Pancreas (tissue), 10 donors: ENCODE measurements around the gene NDST1. TPM values are rescaled to one million over a fixed set of nuclear protein-coding genes. Genes with fewer than 3 reads are reported as not detected.
A peak's percentile ranks its signal among the peaks of the same experiment; 100 is the strongest.

ENCODE experiments used
- ATAC-seq, 4 donors: fragments of 200-7000 bp; cut with Tn5 transposase; one replicate each; pipeline versions ENCODE4 v1.8.0 to v1.9.1; 2020; ENCODE audit warnings: mild to moderate bottlenecking in 4 of 4, moderate library complexity in 4 of 4
- DNase-seq, 6 donors: peaks; one replicate each; pipeline ENCODE4 v3.0.0-alpha.2; 2020
- FAIRE-seq: peaks from 2 replicates; lab custom pipeline; 2012; peaks lifted over from hg19 to GRCh38; lab: Jason Lieb, UNC
- H3K27ac ChIP-seq, 4 donors: fragments of 200-600 bp; sonication (generic); 1 replicate in 3 of 4; 2 replicates in 1 of 4; pipeline versions ENCODE4 v1.5.0 to v1.8.0; 2020
- H3K27me3 ChIP-seq, 4 donors: fragments of 200-600 bp; one replicate each; pipeline ENCODE4 v1.8.0; 2021
- H3K36me3 ChIP-seq, 3 donors: fragments of 200-600 bp; sonication (generic) in 1 of 3; one replicate each; pipeline versions ENCODE4 v1.5.0 to v1.8.0; 2020 to 2021
- H3K4me1 ChIP-seq, 3 donors: fragments of 200-600 bp; one replicate each; pipeline ENCODE4 v1.8.0; 2021
- H3K4me3 ChIP-seq, 4 donors: fragments of 200-600 bp; sonication (generic) in 2 of 4; one replicate each; pipeline versions ENCODE4 v1.5.0 to v1.8.0; 2020 to 2021
- H3K9me3 ChIP-seq, 4 donors: fragments of 200-600 bp; one replicate each; pipeline ENCODE4 v1.8.0; 2021
- WGBS, 2 donors: extraction: QIAGEN DNeasy Blood & Tissue Kit; methylation state at CpG; one replicate each; pipeline ENCODE4 v1.1.7; 2013; 5-methylcytosine and 5-hydroxymethylcytosine counted together
- intact Hi-C, 3 donors: fragments of 100-400 bp; cut with DNase I; formaldehyde crosslinking; loops; one replicate each; pipeline versions ENCODE4 v1.11.1 to v1.14.2; 2022
- polyA plus RNA-seq, 2 donors: library from polyadenylated mRNA; stranded (reverse); fragments of 200-250 nt; gene quantifications; one replicate each; pipeline ENCODE4 v1.2.3, GENCODE V29; 2013
- total RNA-seq, 6 donors: library from RNA; stranded (reverse); fragmentation: NEBNext Ultra II Directional in 4 of 6; extraction: Animal tissue kit (Norgen Biotek cat#: 25700) in 4 of 6; gene quantifications; one replicate each; pipeline versions ENCODE4 v1.2.1 to v1.2.4, GENCODE V29; 2021 to 2023
- TF ChIP-seq, protein P1 (sequence below), 4 donors: fragments of 200-600 bp; sonication (generic) in 3 of 4; IDR thresholded peaks; one replicate each; pipeline versions ENCODE4 v1.5.0 to v1.8.0; 2021; ENCODE audit warnings: antibody characterized with exemption in 4 of 4
- donor health status: healthy with polysubstance abuse.
- donor health status: DM: no; HTN: no; CAD: no; lungs with moderate emphysema.
- donor health status: DM: no; HTN: no; CAD: no.
- donor health status: control.
- donor health status: control.
- donor health status: Bipolar disorder and iron deficiency.
- donor health status: DM: yes; HTN: yes; CAD: no.
- donor health status: DM: no; HTN: no; CAD: no.
- donor health status: DM: no; HTN: no; CAD: no.
- donor health status: DM: yes; HTN: yes; CAD: no.

Gene NDST1
- total and polyA plus RNA-seq, 8 donors = 9.9 to 57.2 (median 39.8) TPM

DNA sequence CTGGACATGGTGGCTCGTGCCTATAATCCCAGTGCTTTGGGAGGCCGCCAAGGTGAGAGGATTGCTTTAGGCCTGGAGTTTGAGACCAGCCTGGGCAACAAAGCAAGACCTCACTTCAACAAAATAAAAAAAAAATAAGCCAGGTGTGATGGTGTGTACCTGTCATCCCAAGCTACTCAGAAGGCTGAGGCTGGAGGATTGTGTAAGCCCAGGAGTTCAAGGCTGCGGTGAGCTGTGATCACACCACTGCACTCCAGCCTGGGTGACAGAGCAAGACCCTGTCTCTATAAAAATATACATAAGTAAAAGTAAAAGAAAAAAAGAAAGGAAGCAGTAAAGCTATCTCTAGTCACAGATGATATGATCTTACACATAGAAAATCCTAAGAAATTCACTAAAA, 73.0 kb downstream of the NDST1 start:
- peaks cover 7 to 14% (median 10%) of the 10 kb centered on the region in 3 donors for H3K4me1 ChIP-seq
- TF ChIP-seq, protein P1, sequence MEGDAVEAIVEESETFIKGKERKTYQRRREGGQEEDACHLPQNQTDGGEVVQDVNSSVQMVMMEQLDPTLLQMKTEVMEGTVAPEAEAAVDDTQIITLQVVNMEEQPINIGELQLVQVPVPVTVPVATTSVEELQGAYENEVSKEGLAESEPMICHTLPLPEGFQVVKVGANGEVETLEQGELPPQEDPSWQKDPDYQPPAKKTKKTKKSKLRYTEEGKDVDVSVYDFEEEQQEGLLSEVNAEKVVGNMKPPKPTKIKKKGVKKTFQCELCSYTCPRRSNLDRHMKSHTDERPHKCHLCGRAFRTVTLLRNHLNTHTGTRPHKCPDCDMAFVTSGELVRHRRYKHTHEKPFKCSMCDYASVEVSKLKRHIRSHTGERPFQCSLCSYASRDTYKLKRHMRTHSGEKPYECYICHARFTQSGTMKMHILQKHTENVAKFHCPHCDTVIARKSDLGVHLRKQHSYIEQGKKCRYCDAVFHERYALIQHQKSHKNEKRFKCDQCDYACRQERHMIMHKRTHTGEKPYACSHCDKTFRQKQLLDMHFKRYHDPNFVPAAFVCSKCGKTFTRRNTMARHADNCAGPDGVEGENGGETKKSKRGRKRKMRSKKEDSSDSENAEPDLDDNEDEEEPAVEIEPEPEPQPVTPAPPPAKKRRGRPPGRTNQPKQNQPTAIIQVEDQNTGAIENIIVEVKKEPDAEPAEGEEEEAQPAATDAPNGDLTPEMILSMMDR (IDR thresholded peaks at IDR 0.05) = no peak
- H3K27me3 ChIP-seq = no peaks in the 10 kb centered on the region
- H3K36me3 ChIP-seq = no peaks in the 10 kb centered on the region
- H3K4me3 ChIP-seq = no peak overlapping the region
- no peak overlapping the region for H3K27ac ChIP-seq
- intact Hi-C loops = no loop called here
- no peak for FAIRE-seq
- 93 to 96% methylated on average over 3 of the region's 3 CpGs for WGBS, 2 donors
- H3K9me3 ChIP-seq = no peaks in the 10 kb centered on the region
- no peak for ATAC-seq
- DNase-seq = no peak

DNA sequence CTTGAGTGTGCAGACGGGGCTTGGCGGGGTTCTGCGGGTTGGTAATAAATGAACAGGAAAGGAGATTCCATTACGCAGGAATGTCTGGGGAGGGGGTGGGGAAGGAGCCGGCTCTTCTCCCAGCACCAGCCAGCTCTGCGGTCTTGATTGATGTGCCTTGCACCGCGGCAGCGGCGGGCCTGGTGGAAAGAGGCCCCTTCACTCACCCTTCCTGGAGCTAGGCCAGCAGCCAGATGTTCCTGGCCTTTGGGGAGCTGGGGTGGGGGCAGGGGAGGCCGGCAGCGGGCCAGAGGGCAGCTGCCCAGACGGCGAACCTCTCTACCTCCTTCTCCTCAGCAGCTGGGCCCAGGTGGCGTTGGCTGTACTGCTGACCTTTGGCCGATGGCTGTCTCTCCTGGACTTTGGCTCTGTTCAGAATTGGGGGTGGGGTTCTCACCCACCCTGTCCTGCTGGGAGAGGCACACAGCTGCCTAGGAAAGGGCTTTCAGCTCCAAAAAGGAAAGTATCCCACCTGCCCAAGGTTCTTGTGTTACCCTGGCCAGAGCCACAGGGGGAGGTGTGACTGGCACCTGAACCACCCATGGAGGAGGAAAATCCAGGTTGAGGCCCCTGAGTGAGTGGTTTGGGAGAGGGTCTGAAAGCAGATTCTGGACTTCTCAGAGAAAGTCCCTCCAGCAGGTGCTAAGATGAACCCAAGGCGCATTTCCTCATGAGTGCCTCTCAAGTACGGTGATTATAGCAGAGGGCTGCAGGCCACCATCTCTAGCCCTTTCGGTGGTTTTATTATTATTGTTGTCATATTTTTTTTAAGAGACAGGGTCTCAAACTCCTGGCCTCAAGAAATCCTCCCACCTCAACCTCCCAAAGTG, 74.5 kb downstream of the NDST1 start:
- FAIRE-seq (no peak), DNase-seq (peak; percentile 80 to 89 (median 84)), ATAC-seq (peak; percentile 57 to 82 (median 82))
- Histone ChIP-seq H3K4me3 (peak overlapping the region in 1 of 4 donors; percentile 9), H3K9me3 (no peaks in the 10 kb centered on the region), H3K27ac (peak overlapping the region in 2 of 4 donors; percentile 25 to 34), H3K27me3 (no peaks in the 10 kb centered on the region), H3K36me3 (no peaks in the 10 kb centered on the region), H3K4me1 (peaks cover 7 to 14% (median 10%) of the 10 kb centered on the region in 3 donors)
- WGBS, 2 donors = 16 to 20% methylated on average over 19 of the region's 19 CpGs
- TF ChIP-seq, protein P1 (IDR thresholded peaks at IDR 0.05) = no peak
- intact Hi-C loops = no loop called here

DNA sequence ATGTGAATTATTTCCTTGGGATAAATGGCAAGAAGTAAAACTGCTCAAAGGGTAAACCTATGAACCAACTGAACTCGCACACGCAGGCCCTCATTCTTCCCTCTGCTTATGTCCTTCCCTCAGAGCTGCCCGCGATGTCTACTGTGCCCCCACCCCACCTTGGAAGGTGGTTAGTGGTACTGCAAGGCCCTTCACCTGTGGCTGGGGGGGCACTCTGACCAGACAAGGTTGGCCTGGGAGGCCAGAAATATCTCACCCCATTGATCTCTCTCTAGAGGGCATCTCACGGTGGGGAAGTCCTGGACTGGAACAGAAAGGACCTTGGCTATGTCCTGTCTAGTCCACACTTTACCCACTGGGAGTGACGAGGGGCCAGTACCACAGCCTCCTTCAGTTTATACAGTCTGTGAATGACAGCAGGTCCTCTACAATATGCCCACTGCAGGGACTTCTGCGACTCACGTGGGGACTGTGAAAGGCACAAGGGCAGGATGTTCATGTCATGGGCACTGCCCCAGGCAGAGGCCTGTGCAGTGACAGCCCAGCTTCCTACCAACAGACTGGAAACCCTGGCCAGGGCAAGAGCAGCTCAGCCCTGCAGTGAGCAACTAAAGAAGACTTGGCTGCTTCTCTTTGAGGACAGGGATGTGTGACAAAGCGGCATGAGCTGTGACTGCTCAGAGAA, 75.8 kb downstream of the NDST1 start:
- H3K4me1 ChIP-seq = peaks cover 7 to 14% (median 10%) of the 10 kb centered on the region in 3 donors
- H3K27me3 ChIP-seq = no peaks in the 10 kb centered on the region
- FAIRE-seq (no peak), ATAC-seq (no peak), DNase-seq (no peak)
- 75 to 95% methylated on average over 9 of the region's 9 CpGs for WGBS, 2 donors
- no peak overlapping the region for H3K27ac ChIP-seq
- H3K36me3 ChIP-seq = no peaks in the 10 kb centered on the region
- H3K9me3 ChIP-seq = no peaks in the 10 kb centered on the region
- intact Hi-C loops = no loop called here
- H3K4me3 ChIP-seq = no peak overlapping the region
- TF ChIP-seq, protein P1 (IDR thresholded peaks at IDR 0.05) = no peak

DNA sequence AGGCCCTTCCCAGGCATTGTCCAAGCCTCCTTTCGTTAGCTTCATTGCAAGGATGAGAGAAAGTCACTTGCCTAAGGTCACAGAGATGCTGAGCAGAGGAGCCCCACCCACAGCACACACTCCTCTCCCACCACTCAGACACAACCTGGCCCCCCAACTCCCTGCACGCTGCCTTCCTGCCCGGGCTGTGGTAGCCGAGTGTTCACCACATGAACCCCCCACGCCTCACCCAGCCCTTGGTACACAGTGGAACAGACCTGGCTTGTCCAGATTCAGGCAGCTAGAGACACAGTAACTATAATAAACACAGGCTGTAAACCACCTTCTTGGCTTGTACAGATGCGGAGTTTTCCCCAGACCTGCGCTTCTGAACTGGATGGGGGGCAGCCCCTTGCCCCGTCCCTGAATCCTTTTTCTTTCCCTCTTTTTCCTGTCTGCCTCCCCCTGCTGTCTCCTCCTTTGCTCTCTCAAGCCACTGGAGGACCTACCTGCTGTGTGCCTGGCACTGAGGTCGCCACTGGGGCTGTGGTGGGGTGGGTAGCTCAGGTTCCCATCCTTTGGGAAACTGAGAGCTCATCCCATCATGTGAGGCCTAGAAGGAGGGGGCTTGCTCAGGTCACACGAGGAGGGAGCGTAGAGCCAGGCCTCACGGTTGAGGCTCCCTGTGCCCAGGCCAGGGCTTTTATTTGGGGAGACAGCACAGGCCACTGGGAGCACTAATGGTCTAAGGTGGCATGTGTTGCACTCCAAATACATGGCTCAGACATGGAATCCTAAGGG, 76.8 kb downstream of the NDST1 start:
- Histone ChIP-seq H3K27ac (no peak overlapping the region), H3K9me3 (no peaks in the 10 kb centered on the region), H3K36me3 (no peaks in the 10 kb centered on the region), H3K4me3 (no peak overlapping the region), H3K27me3 (no peaks in the 10 kb centered on the region), H3K4me1 (peaks cover 7 to 15% (median 14%) of the 10 kb centered on the region in 3 donors)
- TF ChIP-seq, protein P1 (IDR thresholded peaks at IDR 0.05) = no peak
- WGBS, 2 donors = 95 to 98% methylated on average over 12 of the region's 12 CpGs
- no peak for ATAC-seq
- FAIRE-seq = no peak
- intact Hi-C loops = no loop called here
- no peak for DNase-seq
